Osteoblast (primary cell): Measurements from ENCODE around the gene EVA1C. TPM values are rescaled to one million over a fixed set of nuclear protein-coding genes. Genes with fewer than 3 reads are reported as not detected.
A peak's percentile ranks its signal among the peaks of the same experiment; 100 is the strongest.

Experiments used
- DNase-seq: peaks from one replicate; pipeline ENCODE4 v3.0.0; 2011; ENCODE audit warnings: low spot score, mixed read lengths; ENCODE audit not compliant: insufficient read length; ENCODE audit errors: missing footprints
- H2AFZ ChIP-seq: 2 replicates; pipeline ENCODE4 v1.6.0; 2011; ENCODE audit warnings: mild to moderate bottlenecking, low read length
- H3K27ac ChIP-seq: 2 replicates; pipeline ENCODE4 v1.5.1; 2011; ENCODE audit warnings: mild to moderate bottlenecking, low read depth, low read length, moderate library complexity
- H3K27me3 ChIP-seq: 2 replicates; pipeline ENCODE4 v1.6.0; 2012; ENCODE audit warnings: mild to moderate bottlenecking, control low read depth, inconsistent platforms, low read length, moderate library complexity; ENCODE audit not compliant: insufficient read depth
- H3K36me3 ChIP-seq: 2 replicates; pipeline ENCODE4 v1.5.1; 2011; ENCODE audit warnings: mild to moderate bottlenecking, low read length, control low read depth, moderate library complexity; ENCODE audit not compliant: insufficient read depth
- H3K4me1 ChIP-seq: 2 replicates; pipeline ENCODE4 v1.5.1; 2011; ENCODE audit warnings: mild to moderate bottlenecking, low read length, control low read depth, moderate library complexity; ENCODE audit not compliant: insufficient read depth
- H3K4me2 ChIP-seq: 2 replicates; pipeline ENCODE4 v1.6.0; 2011; ENCODE audit warnings: mild to moderate bottlenecking, low read length; ENCODE audit not compliant: insufficient read depth
- H3K4me3 ChIP-seq: fragments of 200-600 bp; sonication (generic); 3 replicates; pipeline ENCODE4 v1.5.1; 2012; ENCODE audit warnings: mild to moderate bottlenecking, low read length, inconsistent platforms; ENCODE audit not compliant: insufficient read depth
- H3K79me2 ChIP-seq: 2 replicates; pipeline ENCODE4 v1.6.0; 2012; ENCODE audit warnings: mild to moderate bottlenecking, low read length, control low read depth, inconsistent platforms; ENCODE audit not compliant: insufficient read depth
- H3K9me3 ChIP-seq: 2 replicates; pipeline ENCODE4 v1.5.1; 2011; ENCODE audit warnings: low read depth, low read length, control low read depth
- H4K20me1 ChIP-seq: 2 replicates; pipeline ENCODE4 v1.6.0; 2012; ENCODE audit warnings: mild to moderate bottlenecking, low read length, control low read depth; ENCODE audit not compliant: insufficient read depth
- CTCF ChIP-seq: IDR thresholded peaks from 2 replicates; pipeline ENCODE4 v1.5.1; 2011; ENCODE audit warnings: mild to moderate bottlenecking, low read depth, low read length, moderate library complexity; ENCODE audit errors: extremely low read depth
- total RNA-seq: library from RNA; depleted of rRNA; stranded (reverse); fragments of >200 nt; gene quantifications from 2 replicates; pipeline ENCODE4 v1.2.3, GENCODE V29; 2012

EVA1C gene
- total RNA-seq, 1 donor = 8.0 TPM

GRCh38 chr21:32378956-32379355 lies 33.5 kb upstream of the EVA1C start:
- H4K20me1 ChIP-seq = peaks cover 3% of the 10 kb centered on the region
- no peaks in the 10 kb centered on the region for H3K27me3 ChIP-seq
- TF ChIP-seq CTCF = no peak
- no peak overlapping the region for H3K4me3 ChIP-seq
- H3K27ac ChIP-seq = peak overlapping the region; percentile 42
- peak; percentile 30 for DNase-seq
- H3K4me2 ChIP-seq = no peak overlapping the region
- no peak overlapping the region for H2AFZ ChIP-seq
- peaks cover 76% of the 10 kb centered on the region for H3K36me3 ChIP-seq
- H3K4me1 ChIP-seq = peaks cover 22% of the 10 kb centered on the region
- H3K79me2 ChIP-seq = peaks cover 54% of the 10 kb centered on the region
- H3K9me3 ChIP-seq = no peaks in the 10 kb centered on the region

GRCh38 chr21:32380940-32381339 lies 31.6 kb upstream of the EVA1C start:
- TF ChIP-seq CTCF = no peak
- no peak overlapping the region for H3K4me3 ChIP-seq
- no peaks in the 10 kb centered on the region for H3K9me3 ChIP-seq
- H3K27ac ChIP-seq = peak overlapping the region; percentile 92
- H4K20me1 ChIP-seq = peaks cover 3% of the 10 kb centered on the region
- peaks cover 22% of the 10 kb centered on the region for H3K4me1 ChIP-seq
- no peak overlapping the region for H3K4me2 ChIP-seq
- H3K36me3 ChIP-seq = peaks cover 63% of the 10 kb centered on the region
- H2AFZ ChIP-seq = no peak overlapping the region
- H3K79me2 ChIP-seq = peaks cover 72% of the 10 kb centered on the region
- peak; percentile 19 for DNase-seq
- H3K27me3 ChIP-seq = no peaks in the 10 kb centered on the region

- H3K27ac ChIP-seq = peak overlapping the region; percentile 92
- no peak for DNase-seq
- peaks cover 59% of the 10 kb centered on the region for H3K36me3 ChIP-seq
Measured at GRCh38 chr21:32381571-32381970, 30.9 kb upstream of the EVA1C start.

GRCh38 chr21:32382108-32382644 lies 30.3 kb upstream of the EVA1C start:
- Histone ChIP-seq H3K4me2 (no peak overlapping the region), H4K20me1 (peaks cover 3% of the 10 kb centered on the region), H2AFZ (no peak overlapping the region), H3K79me2 (peaks cover 80% of the 10 kb centered on the region), H3K36me3 (peaks cover 53% of the 10 kb centered on the region), H3K9me3 (no peaks in the 10 kb centered on the region), H3K4me1 (peaks cover 30% of the 10 kb centered on the region), H3K4me3 (no peak overlapping the region), H3K27me3 (no peaks in the 10 kb centered on the region), H3K27ac (peak overlapping the region; percentile 92)
- no peak for TF ChIP-seq CTCF
- DNase-seq = peak; percentile 86

More at GRCh38 chr21:32381571-32381970, 30.9 kb upstream of the EVA1C start:
- Histone ChIP-seq H3K27me3 (no peaks in the 10 kb centered on the region), H3K4me1 (peaks cover 27% of the 10 kb centered on the region), H3K4me2 (no peak overlapping the region), H3K4me3 (no peak overlapping the region), H4K20me1 (peaks cover 3% of the 10 kb centered on the region), H2AFZ (no peak overlapping the region), H3K79me2 (peaks cover 77% of the 10 kb centered on the region), H3K9me3 (no peaks in the 10 kb centered on the region)
- no peak for TF ChIP-seq CTCF
